ENCODE results near the gene AASDH. TPM values are rescaled to one million over a fixed set of nuclear protein-coding genes. Genes with fewer than 3 reads are reported as not detected.
A peak's percentile ranks its signal among the peaks of the same experiment; 100 is the strongest.

The AASDH gene
- total and polyA plus RNA-seq, 2 of the 4 experiments (the other 2 are of a cell fraction) = 4.7 to 12.0 TPM

- Histone ChIP-seq H3K4me2 (ENCODE audit: low read depth, low read length) (peak within 1 kb of the TSS; percentile 95), H4K5ac (ENCODE audit: low read depth, low read length) (0 out of 2 replicates have a peak within 1 kb of the TSS, but pooled peaks have one; percentile 10), H2BK20ac (ENCODE audit: low read depth, low read length) (0 out of 2 replicates have a peak within 1 kb of the TSS, but pooled peaks have one; percentile 30), H4K20me1 (ENCODE audit: insufficient read depth, low read length) (peaks cover 11% of the 10 kb centered on the region), H3K9ac (ENCODE audit: low read depth, low read length) (peak within 1 kb of the TSS; percentile 68), H3K4me3 (ENCODE audit: insufficient read depth, low read depth, low read length) (peak within 1 kb of the TSS; percentile 59), H2AK5ac (ENCODE audit: low read depth, low read length) (peak within 1 kb of the TSS; percentile 89), H3K9me3 (ENCODE audit: control insufficient read depth, insufficient read depth, low read length) (no peaks in the 10 kb centered on the region), H4K91ac (ENCODE audit: insufficient read depth, low read depth, low read length) (peak within 1 kb of the TSS; percentile 88), H3K4ac (ENCODE audit: low read depth, low read length) (peak within 1 kb of the TSS; percentile 92), H3K79me1 (ENCODE audit: low read depth in 1 of 2, low read length in 2 of 2) (peaks cover 6 to 45% of the 10 kb centered on the region in 2 experiments; a peak in 3 of 4 replicates), H3K27ac (ENCODE audit: insufficient read depth, low read length) (peak within 1 kb of the TSS; percentile 79), H3K36me3 (ENCODE audit: control insufficient read depth, insufficient read depth, low read length) (no peaks in the 10 kb centered on the region; the same call in 1 of the 2 replicates), H3K14ac (replicated peaks; ENCODE audit: low read depth, low read length) (peak within 1 kb of the TSS; percentile 96), H3K18ac (ENCODE audit: low read depth, low read length) (peak within 1 kb of the TSS; percentile 36), H3K23ac (ENCODE audit: low read depth, low read length) (peak within 1 kb of the TSS; percentile 92), H3K4me1 (ENCODE audit: control insufficient read depth, insufficient read depth, low read length) (no peaks in the 10 kb centered on the region), H3K9me1 (ENCODE audit: insufficient read depth, low read length) (peaks cover 4% of the 10 kb centered on the region; the same call in 1 of the 2 replicates), H2AFZ (replicated peaks; ENCODE audit: low read length, poor library complexity) (peak within 1 kb of the TSS; percentile 99), H2BK120ac (ENCODE audit: low read depth, low read length) (peak within 1 kb of the TSS; percentile 62), H3K27me3 (ENCODE audit: control insufficient read depth, insufficient read depth, low read length) (no peaks in the 10 kb centered on the region), H2BK15ac (ENCODE audit: low read depth, low read length) (no peak within 1 kb of the TSS; the same call in 2 of the 3 replicates), H2AK9ac (replicated peaks; ENCODE audit: low read depth, low read length, poor library complexity) (peak within 1 kb of the TSS; percentile 100), H3K56ac (ENCODE audit: extremely low read depth, insufficient read depth, low read length) (peak within 1 kb of the TSS; percentile 99), H4K8ac (ENCODE audit: low read depth in 2 of 2, low read length in 2 of 2) (peak within 1 kb of the TSS; percentile 85 to 92), H2BK5ac (ENCODE audit: low read depth, low read length, poor library complexity, severe bottlenecking) (peak within 1 kb of the TSS; percentile 84)
- dilution Hi-C loops (cut with HindIII; ENCODE audit: low sequenced_read_pairs, unreplicated experiment) = no loop called here
- in situ Hi-C loops (cut with MboI; ENCODE audit: low sequenced_read_pairs) = no loop called here
- WGBS, 2 experiments (ENCODE audit: extremely low coverage in 2 of 2, insufficient read length in 1 of 2) = 1% methylated on average over 26 of the region's 61 CpGs; no CpG with 5 or more reads in 1 of the 2 experiments
- DNase-seq = peak; percentile 95
- peak; percentile 93 for ATAC-seq (ENCODE audit: low read depth)
- ChIA-PET CTCF (interaction anchor here (0.6 to 1.3 kb wide), 3 partner anchors 10 to 1007 kb away, joined by 6 to 8 read pairs (median 6); no protein-coding TSS in a partner anchor), POLR2A (ENCODE audit: unreplicated experiment) (interaction anchor here (0.6 to 1.8 kb wide), 3 partner anchors 8 to 1037 kb away, joined by 3 to 6 read pairs (median 3); no protein-coding TSS in a partner anchor)
- intact Hi-C loops (cut with micrococcal nuclease) = no loop called here
- TF ChIP-seq MXI1 (IDR thresholded peaks at IDR 0.05; ENCODE audit: borderline replicate concordance, low read depth, low read length) = peak; percentile 89
- TF ChIP-seq CHD1 (IDR thresholded peaks at IDR 0.05; ENCODE audit: low read depth, low read length) = no peak; the same call in 1 of the 2 replicates
- no peak for TF ChIP-seq MAFK (IDR thresholded peaks at IDR 0.05; ENCODE audit: low read depth, low read length)
- TF ChIP-seq CTCF (conservative IDR thresholded peaks at IDR 0.05; ENCODE audit: low read depth, low read length) = 0 out of 2 replicates have a peak, but pooled peaks have one; percentile 20
- peak; percentile 57 for TF ChIP-seq BHLHE40 (IDR thresholded peaks at IDR 0.05; ENCODE audit: low read depth, low read length)
- TF ChIP-seq, protein P1, sequence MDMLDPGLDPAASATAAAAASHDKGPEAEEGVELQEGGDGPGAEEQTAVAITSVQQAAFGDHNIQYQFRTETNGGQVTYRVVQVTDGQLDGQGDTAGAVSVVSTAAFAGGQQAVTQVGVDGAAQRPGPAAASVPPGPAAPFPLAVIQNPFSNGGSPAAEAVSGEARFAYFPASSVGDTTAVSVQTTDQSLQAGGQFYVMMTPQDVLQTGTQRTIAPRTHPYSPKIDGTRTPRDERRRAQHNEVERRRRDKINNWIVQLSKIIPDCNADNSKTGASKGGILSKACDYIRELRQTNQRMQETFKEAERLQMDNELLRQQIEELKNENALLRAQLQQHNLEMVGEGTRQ (IDR thresholded peaks at IDR 0.05; ENCODE audit: low read depth, low read length) = peak; percentile 50
- no peak for TF ChIP-seq RCOR1 (IDR thresholded peaks at IDR 0.05; ENCODE audit: insufficient replicate concordance, low read length)
- TF ChIP-seq MAZ (IDR thresholded peaks at IDR 0.05; ENCODE audit: borderline replicate concordance, low read depth, low read length) = 0 out of 2 replicates have a peak, but pooled peaks have one; percentile 24
- TF ChIP-seq RAD21 (IDR thresholded peaks at IDR 0.05; ENCODE audit: low read length) = no peak
- BruUV-seq (replicated peaks) = no TSS peak
Observed at GRCh38 chr4:56435140-56435926, 48.0 kb upstream of the AASDH start, which contains the start of gene PPAT. Gene PPAT, minus strand, starts transcription at chr4:56435615. Its CDS starts 138 bp downstream, at chr4:56435477.

Measured in IMR-90 (cell line).